Left lobe of liver (tissue), 2 donors: ENCODE measurements around the gene VAPA. TPM values are rescaled to one million over a fixed set of nuclear protein-coding genes. Genes with fewer than 3 reads are reported as not detected.

Experiments used
- ATAC-seq: fragments of 200-7000 bp; cut with Tn5 transposase; one replicate; pipeline ENCODE4 v1.9.1; 2020; ENCODE audit warnings: mild to moderate bottlenecking, moderate library complexity
- DNase-seq: peaks from one replicate; pipeline ENCODE4 v3.0.0-alpha.2; 2020; ENCODE audit warnings: low spot score
- total RNA-seq: library from RNA; stranded (reverse); gene quantifications from one replicate; pipeline ENCODE4 v1.2.1, GENCODE V29; 2021
- donor health status: DM: no; HTN: no; CAD: no; lungs with moderate emphysema.
- donor health status: DM: no; HTN: yes; CAD: no.

VAPA gene
- total RNA-seq, result 72.4 TPM

- peak; percentile 89 for ATAC-seq
Observed at GRCh38 chr18:9913526-9914333, at the start of gene VAPA. VAPA (plus strand) TSS chr18:9914016; CDS start chr18:9914257, 241 bp downstream.

GRCh38 chr18:9865764-9866490 lies 47.9 kb upstream of the VAPA start:
- DNase-seq (no peak), ATAC-seq (no peak)

More at GRCh38 chr18:9913526-9914333, at the start of gene VAPA:
- DNase-seq, result peak; percentile 96

GRCh38 chr18:9866627-9867026 lies 47.2 kb upstream of the VAPA start:
- ATAC-seq (peak; percentile 42), DNase-seq (no peak)

GRCh38 chr18:9867071-9867594 lies 46.7 kb upstream of the VAPA start:
- no peak for DNase-seq
- ATAC-seq, result peak; percentile 35

GRCh38 chr18:9868857-9869714 lies 44.7 kb upstream of the VAPA start:
- no peak for DNase-seq
- ATAC-seq, result no peak

GRCh38 chr18:9869715-9870430 lies 43.9 kb upstream of the VAPA start:
- ATAC-seq (peak; percentile 26), DNase-seq (no peak)

- no peak for ATAC-seq
- DNase-seq, result no peak
Observed at GRCh38 chr18:9870431-9871008, 43.3 kb upstream of the VAPA start.

GRCh38 chr18:9871244-9871746 lies 42.5 kb upstream of the VAPA start:
- ATAC-seq, result no peak

GRCh38 chr18:9872823-9873222 lies 41.0 kb upstream of the VAPA start:
- ATAC-seq (no peak), DNase-seq (no peak)

More at GRCh38 chr18:9871244-9871746, 42.5 kb upstream of the VAPA start:
- no peak for DNase-seq

- no peak for DNase-seq
- no peak for ATAC-seq
Observed at GRCh38 chr18:9874728-9875127, 39.1 kb upstream of the VAPA start.

GRCh38 chr18:9876212-9876866 lies 37.5 kb upstream of the VAPA start:
- DNase-seq (no peak), ATAC-seq (no peak)

GRCh38 chr18:9876867-9877654 lies 36.8 kb upstream of the VAPA start:
- peak; percentile 53 for ATAC-seq

GRCh38 chr18:9877655-9878014 lies 36.2 kb upstream of the VAPA start:
- ATAC-seq (no peak), DNase-seq (no peak)

More at GRCh38 chr18:9876867-9877654, 36.8 kb upstream of the VAPA start:
- no peak for DNase-seq

- no peak for DNase-seq
- ATAC-seq, result no peak
Observed at GRCh38 chr18:9878095-9878494, 35.7 kb upstream of the VAPA start.

- ATAC-seq, result no peak
Observed at GRCh38 chr18:9878783-9879242, 35.0 kb upstream of the VAPA start.

GRCh38 chr18:9884090-9884489 lies 29.7 kb upstream of the VAPA start:
- no peak for DNase-seq
- ATAC-seq, result no peak

More at GRCh38 chr18:9878783-9879242, 35.0 kb upstream of the VAPA start:
- DNase-seq, result no peak

GRCh38 chr18:9884532-9885140 lies 29.2 kb upstream of the VAPA start:
- no peak for ATAC-seq
- DNase-seq, result no peak
